Stimulated activated CD4-positive, alpha-beta T cell treated with anti-CD3 and anti-CD28 coated beads, Interleukin-1b, Interleukin-23, amount 100 ng/mL, for 48 hours (primary cell): ENCODE measurements around the gene PLET1.

Experiments
- DNase-seq: peaks from one replicate; pipeline ENCODE4 v3.0.0-alpha.2; 2020

PLET1 gene

GRCh38 chr11:112260490-112260889 is at the start of gene PLET1:
TSS of gene PLET1 (minus strand) at chr11:112260860. CDS start at chr11:112260589, 271 bp downstream.
- no peak for DNase-seq

- no peak for DNase-seq
Measured at GRCh38 chr11:112310419-112310818, 49.8 kb upstream of the PLET1 start.

GRCh38 chr11:112308651-112309050 is 48.0 kb upstream of the PLET1 start:
- DNase-seq = no peak

- no peak for DNase-seq
Measured at GRCh38 chr11:112307616-112308015, 47.0 kb upstream of the PLET1 start.

- no peak for DNase-seq
Measured at GRCh38 chr11:112306230-112306629, 45.6 kb upstream of the PLET1 start.

- DNase-seq = no peak
Measured at GRCh38 chr11:112304914-112305313, 44.3 kb upstream of the PLET1 start.

- no peak for DNase-seq
Measured at GRCh38 chr11:112303616-112304015, 43.0 kb upstream of the PLET1 start.

- no peak for DNase-seq
Measured at GRCh38 chr11:112302226-112302868, 41.7 kb upstream of the PLET1 start.

GRCh38 chr11:112300094-112300786 is 39.6 kb upstream of the PLET1 start:
- no peak for DNase-seq

GRCh38 chr11:112298535-112298934 is 37.9 kb upstream of the PLET1 start:
- DNase-seq = no peak

- DNase-seq = peak; percentile 39
Measured at GRCh38 chr11:112297248-112297866, 36.7 kb upstream of the PLET1 start.

- no peak for DNase-seq
Measured at GRCh38 chr11:112296044-112296443, 35.4 kb upstream of the PLET1 start.

- no peak for DNase-seq
Measured at GRCh38 chr11:112294688-112295340, 34.2 kb upstream of the PLET1 start.

- no peak for DNase-seq
Measured at GRCh38 chr11:112293614-112294013, 33.0 kb upstream of the PLET1 start.

GRCh38 chr11:112292785-112293407 is 32.2 kb upstream of the PLET1 start:
- no peak for DNase-seq

GRCh38 chr11:112292188-112292587 is 31.5 kb upstream of the PLET1 start:
- DNase-seq = no peak

- no peak for DNase-seq
Measured at GRCh38 chr11:112291191-112291590, 30.5 kb upstream of the PLET1 start.

- DNase-seq = no peak
Measured at GRCh38 chr11:112290493-112290850, 29.8 kb upstream of the PLET1 start.

GRCh38 chr11:112289588-112290492 is 29.2 kb upstream of the PLET1 start:
- DNase-seq = peak; percentile 81

GRCh38 chr11:112288021-112288420 is 27.4 kb upstream of the PLET1 start:
- no peak for DNase-seq

GRCh38 chr11:112285841-112286311 is 25.2 kb upstream of the PLET1 start:
- no peak for DNase-seq

- no peak for DNase-seq
Measured at GRCh38 chr11:112281726-112282125, 21.1 kb upstream of the PLET1 start.
